IMR-90 (cell line): Measurements from ENCODE around the gene HPN. TPM values are rescaled to one million over a fixed set of nuclear protein-coding genes. Genes with fewer than 3 reads are reported as not detected.
A peak's percentile ranks its signal among the peaks of the same experiment; 100 is the strongest.

Source experiments
- ATAC-seq: fragments of 200-7000 bp; cut with Tn5 transposase; 2 replicates; pipeline ENCODE4 v1.9.1; 2020; ENCODE audit warnings: low read depth, mild to moderate bottlenecking, moderate library complexity
- BruUV-seq: library from RNA; stranded (reverse); fragments of 400-500 nt; replicated peaks from 2 replicates; lab custom pipeline; 2021; lab: Mats Ljungman, UMichigan
- CTCF ChIA-PET: fragments of 300-600 bp; formaldehyde crosslinking; extraction: SDS; loops from one replicate; lab custom pipeline; 2021; ENCODE audit warnings: antibody characterized with exemption; lab: Yijun Ruan, JAX
- POLR2A ChIA-PET: fragments of 300-600 bp; sonication (Branson Sonifier 250); formaldehyde crosslinking; loops from one replicate; lab custom pipeline; 2022; ENCODE audit warnings: antibody characterized with exemption; ENCODE audit not compliant: unreplicated experiment; lab: Charles Lee
- DNase-seq: peaks from one replicate; pipeline ENCODE4 v3.0.0; 2013
- H2AFZ ChIP-seq: replicated peaks from 2 replicates; pipeline ENCODE3; 2013; ENCODE audit warnings: low read length, mild to moderate bottlenecking; ENCODE audit not compliant: poor library complexity
- H2AK5ac ChIP-seq: 2 replicates; pipeline ENCODE4 v1.6.1; 2013; ENCODE audit warnings: low read depth, low read length, inconsistent platforms
- H2AK9ac ChIP-seq: replicated peaks from 2 replicates; pipeline ENCODE3; 2013; ENCODE audit warnings: mild to moderate bottlenecking, low read depth, low read length, moderate library complexity; ENCODE audit not compliant: poor library complexity
- H2BK120ac ChIP-seq: 2 replicates; pipeline ENCODE4 v1.6.1; 2013; ENCODE audit warnings: low read depth, low read length, inconsistent platforms
- H2BK15ac ChIP-seq: 3 replicates; pipeline ENCODE4 v1.6.1; 2013; ENCODE audit warnings: low read depth, low read length, inconsistent platforms
- H2BK20ac ChIP-seq: 2 replicates; pipeline ENCODE4 v1.6.1; 2013; ENCODE audit warnings: low read depth, mild to moderate bottlenecking, inconsistent platforms, low read length, moderate library complexity
- H2BK5ac ChIP-seq: 2 replicates; pipeline ENCODE4 v1.6.1; 2013; ENCODE audit warnings: mild to moderate bottlenecking, low read depth, low read length, inconsistent platforms; ENCODE audit not compliant: poor library complexity, severe bottlenecking
- H3K14ac ChIP-seq: replicated peaks from 2 replicates; pipeline ENCODE4 v1.6.1; 2013; ENCODE audit warnings: low read depth, low read length, inconsistent platforms
- H3K18ac ChIP-seq: 2 replicates; pipeline ENCODE4 v1.6.1; 2013; ENCODE audit warnings: low read depth, low read length, control low read depth
- H3K23ac ChIP-seq: 2 replicates; pipeline ENCODE4 v1.6.1; 2013; ENCODE audit warnings: low read depth, low read length, inconsistent platforms
- H3K27ac ChIP-seq: 2 replicates; pipeline ENCODE4 v1.5.1; 2013; ENCODE audit warnings: mild to moderate bottlenecking, control low read depth, low read length; ENCODE audit not compliant: insufficient read depth
- H3K27me3 ChIP-seq: 2 replicates; pipeline ENCODE4 v1.6.1; 2013; ENCODE audit warnings: low read length; ENCODE audit not compliant: control insufficient read depth, insufficient read depth
- H3K36me3 ChIP-seq: 2 replicates; pipeline ENCODE4 v1.6.1; 2013; ENCODE audit warnings: low read length, mixed read lengths; ENCODE audit not compliant: control insufficient read depth, insufficient read depth
- H3K4ac ChIP-seq: 2 replicates; pipeline ENCODE4 v1.6.1; 2013; ENCODE audit warnings: low read depth, low read length, inconsistent platforms
- H3K4me1 ChIP-seq: 2 replicates; pipeline ENCODE4 v1.6.1; 2013; ENCODE audit warnings: low read length, mixed read lengths; ENCODE audit not compliant: control insufficient read depth, insufficient read depth
- H3K4me2 ChIP-seq: 2 replicates; pipeline ENCODE4 v1.6.1; 2013; ENCODE audit warnings: low read depth, mild to moderate bottlenecking, control low read depth, low read length, moderate library complexity
- H3K4me3 ChIP-seq: 2 replicates; pipeline ENCODE4 v1.5.1; 2013; ENCODE audit warnings: low read depth, mild to moderate bottlenecking, control low read depth, low read length, moderate library complexity; ENCODE audit not compliant: insufficient read depth
- H3K56ac ChIP-seq: 2 replicates; pipeline ENCODE4 v1.6.1; 2013; ENCODE audit warnings: low read length, inconsistent platforms; ENCODE audit not compliant: insufficient read depth; ENCODE audit errors: extremely low read depth
- H3K79me1 ChIP-seq, 2 experiments: 2 replicates each; pipeline ENCODE4 v1.6.1; 2013; ENCODE audit warnings: low read length in 2 of 2, inconsistent platforms in 1 of 2, low read depth in 1 of 2
- H3K9ac ChIP-seq: 2 replicates; pipeline ENCODE4 v1.6.1; 2013; ENCODE audit warnings: low read depth, low read length, control low read depth
- H3K9me1 ChIP-seq: 2 replicates; pipeline ENCODE4 v1.6.1; 2013; ENCODE audit warnings: low read length, inconsistent platforms; ENCODE audit not compliant: insufficient read depth
- H3K9me3 ChIP-seq: 2 replicates; pipeline ENCODE4 v1.6.1; 2013; ENCODE audit warnings: low read length; ENCODE audit not compliant: control insufficient read depth, insufficient read depth
- H4K20me1 ChIP-seq: 2 replicates; pipeline ENCODE4 v1.6.1; 2013; ENCODE audit warnings: low read length, inconsistent platforms; ENCODE audit not compliant: insufficient read depth
- H4K5ac ChIP-seq: 2 replicates; pipeline ENCODE4 v1.6.1; 2013; ENCODE audit warnings: mild to moderate bottlenecking, low read depth, low read length, control low read depth
- H4K8ac ChIP-seq, 2 experiments: 2 replicates each; pipeline ENCODE4 v1.6.1; 2013; ENCODE audit warnings: low read depth in 2 of 2, low read length in 2 of 2, control low read depth in 1 of 2, inconsistent platforms in 1 of 2
- H4K91ac ChIP-seq: 2 replicates; pipeline ENCODE4 v1.6.1; 2013; ENCODE audit warnings: low read depth, low read length, inconsistent platforms; ENCODE audit not compliant: insufficient read depth
- BHLHE40 ChIP-seq: fragments of 150-350 bp; IDR thresholded peaks from 2 replicates; pipeline ENCODE4 v1.6.1; 2016; ENCODE audit warnings: mild to moderate bottlenecking, low read depth, low read length
- CEBPB ChIP-seq: IDR thresholded peaks from 2 replicates; pipeline ENCODE4 v1.6.1; 2012; ENCODE audit warnings: low read depth, low read length, improper control_type of control experiment
- CHD1 ChIP-seq: IDR thresholded peaks from 2 replicates; pipeline ENCODE4 v1.6.1; 2012; ENCODE audit warnings: low read depth, low read length, improper control_type of control experiment
- FOS ChIP-seq: fragments of 150-350 bp; IDR thresholded peaks from 2 replicates; pipeline ENCODE4 v1.6.1; 2016; ENCODE audit warnings: low read depth, low read length
- MAFK ChIP-seq: IDR thresholded peaks from 2 replicates; pipeline ENCODE4 v1.6.1; 2012; ENCODE audit warnings: low read depth, low read length, improper control_type of control experiment
- MAZ ChIP-seq: IDR thresholded peaks from 2 replicates; pipeline ENCODE4 v1.6.1; 2012; ENCODE audit warnings: low read depth, mild to moderate bottlenecking, low read length, improper control_type of control experiment, moderate library complexity, borderline replicate concordance
- MXI1 ChIP-seq: IDR thresholded peaks from 2 replicates; pipeline ENCODE4 v1.6.1; 2012; ENCODE audit warnings: low read depth, mild to moderate bottlenecking, low read length, moderate library complexity, borderline replicate concordance
- NFE2L2 ChIP-seq: fragments of 150-350 bp; IDR thresholded peaks from 2 replicates; pipeline ENCODE4 v1.6.1; 2016; ENCODE audit warnings: low read depth, mild to moderate bottlenecking, low read length
- POLR2A ChIP-seq: IDR thresholded peaks from 2 replicates; pipeline ENCODE4 v1.6.1; 2012; ENCODE audit warnings: mild to moderate bottlenecking, low read depth, low read length
- RAD21 ChIP-seq: IDR thresholded peaks from 2 replicates; pipeline ENCODE4 v1.6.1; 2012; ENCODE audit warnings: low read length, improper control_type of control experiment
- RCOR1 ChIP-seq: IDR thresholded peaks from 2 replicates; pipeline ENCODE4 v1.6.1; 2012; ENCODE audit warnings: mild to moderate bottlenecking, low read length, improper control_type of control experiment; ENCODE audit not compliant: insufficient replicate concordance
- RFX5 ChIP-seq: IDR thresholded peaks from 2 replicates; pipeline ENCODE4 v1.8.0; 2012; ENCODE audit warnings: low read depth, mild to moderate bottlenecking, low read length, moderate library complexity
- SMC3 ChIP-seq: fragments of 150-350 bp; IDR thresholded peaks from 2 replicates; pipeline ENCODE4 v1.6.1; 2016; ENCODE audit warnings: low read depth, mild to moderate bottlenecking, antibody characterized with exemption, low read length, moderate library complexity
- WGBS, 2 experiments: methylation state at CpG; one replicate each; pipeline versions ENCODE4 v1.1.5 to v1.1.7; 2013; ENCODE audit warnings: missing lambda C conversion rate in 2 of 2; ENCODE audit not compliant: insufficient read length in 1 of 2; ENCODE audit errors: extremely low coverage in 2 of 2; 5-methylcytosine and 5-hydroxymethylcytosine counted together
- dilution Hi-C: fragments of 300-500 bp; cut with HindIII; formaldehyde crosslinking; loops from one replicate; pipeline ENCODE4 v1.14.3; 2018; ENCODE audit warnings: low sequenced_read_pairs; ENCODE audit not compliant: unreplicated experiment
- in situ Hi-C: fragments of 300-500 bp; cut with MboI; formaldehyde crosslinking; loops from 3 replicates; pipeline ENCODE4 v1.14.3; 2019; ENCODE audit warnings: low sequenced_read_pairs, inconsistent platforms, mixed read lengths
- intact Hi-C: fragments of 100-400 bp; cut with micrococcal nuclease; formaldehyde crosslinking; loops from 2 replicates; pipeline ENCODE4 v1.10.0; 2022
- polyA plus RNA-seq, 3 experiments: library from polyadenylated mRNA; depleted of rRNA; stranded (reverse); fragments of >200 nt; gene quantifications; 2 replicates each; pipeline ENCODE4 v1.2.3, GENCODE V29; 2012; ENCODE audit warnings: low replicate concordance in 1 of 3
- total RNA-seq: library from RNA; depleted of rRNA; stranded (reverse); fragments of >200 nt; gene quantifications from 2 replicates; pipeline ENCODE4 v1.2.3, GENCODE V29; 2012
- TF ChIP-seq, protein P1 (sequence below): fragments of 150-350 bp; IDR thresholded peaks from 2 replicates; pipeline ENCODE4 v1.6.1; 2017; ENCODE audit warnings: mild to moderate bottlenecking, antibody characterized with exemption, low read length, low read depth
- TF ChIP-seq, protein P2 (sequence below): fragments of 150-350 bp; IDR thresholded peaks from 2 replicates; pipeline ENCODE4 v1.6.1; 2016; ENCODE audit warnings: low read depth, mild to moderate bottlenecking, low read length, moderate library complexity, borderline replicate concordance
- TF ChIP-seq, protein P3 (sequence below): conservative IDR thresholded peaks from 2 replicates; pipeline ENCODE4 v1.5.1; 2012; ENCODE audit warnings: mild to moderate bottlenecking, low read depth, low read length, improper control_type of control experiment

HPN gene
- total and polyA plus RNA-seq, 2 of the 4 experiments (the other 2 are of a cell fraction): not detected

DNA sequence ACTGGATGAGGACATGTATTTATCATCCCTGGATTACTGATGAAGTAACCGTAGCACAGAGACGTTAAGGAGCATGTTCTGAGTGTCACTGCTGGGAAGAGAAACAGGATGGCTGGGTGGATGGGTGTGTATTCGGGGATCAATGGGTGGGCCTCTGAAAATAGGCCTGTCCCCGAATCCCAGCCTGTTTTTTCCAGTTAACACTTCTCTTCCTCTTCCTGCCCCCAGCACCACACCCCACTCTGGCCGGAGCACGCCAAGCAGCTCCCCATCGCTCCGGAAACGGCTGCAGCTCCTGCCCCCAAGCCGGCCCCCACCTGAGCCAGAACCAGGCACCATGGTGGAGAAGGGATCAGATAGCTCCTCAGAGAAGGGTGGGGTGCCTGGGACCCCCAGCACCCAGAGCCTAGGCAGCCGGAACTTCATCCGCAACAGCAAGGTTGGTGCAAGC is 32.6 kb upstream of the HPN start:
- dilution Hi-C loops (no loop called here), in situ Hi-C loops (no loop called here), intact Hi-C loops (no loop called here)
- H2AK5ac ChIP-seq: no peak overlapping the region
- no peak overlapping the region for H2BK20ac ChIP-seq
- no peak overlapping the region for H3K18ac ChIP-seq
- no peak for TF ChIP-seq RCOR1
- TF ChIP-seq POLR2A: no peak
- no peak for TF ChIP-seq RFX5
- no peak for TF ChIP-seq MXI1
- no peak for TF ChIP-seq SMC3
- TF ChIP-seq FOS: no peak
- TF ChIP-seq, protein P1, sequence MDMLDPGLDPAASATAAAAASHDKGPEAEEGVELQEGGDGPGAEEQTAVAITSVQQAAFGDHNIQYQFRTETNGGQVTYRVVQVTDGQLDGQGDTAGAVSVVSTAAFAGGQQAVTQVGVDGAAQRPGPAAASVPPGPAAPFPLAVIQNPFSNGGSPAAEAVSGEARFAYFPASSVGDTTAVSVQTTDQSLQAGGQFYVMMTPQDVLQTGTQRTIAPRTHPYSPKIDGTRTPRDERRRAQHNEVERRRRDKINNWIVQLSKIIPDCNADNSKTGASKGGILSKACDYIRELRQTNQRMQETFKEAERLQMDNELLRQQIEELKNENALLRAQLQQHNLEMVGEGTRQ: no peak
- TF ChIP-seq CEBPB: no peak
- TF ChIP-seq RAD21: no peak
- TF ChIP-seq, protein P2, sequence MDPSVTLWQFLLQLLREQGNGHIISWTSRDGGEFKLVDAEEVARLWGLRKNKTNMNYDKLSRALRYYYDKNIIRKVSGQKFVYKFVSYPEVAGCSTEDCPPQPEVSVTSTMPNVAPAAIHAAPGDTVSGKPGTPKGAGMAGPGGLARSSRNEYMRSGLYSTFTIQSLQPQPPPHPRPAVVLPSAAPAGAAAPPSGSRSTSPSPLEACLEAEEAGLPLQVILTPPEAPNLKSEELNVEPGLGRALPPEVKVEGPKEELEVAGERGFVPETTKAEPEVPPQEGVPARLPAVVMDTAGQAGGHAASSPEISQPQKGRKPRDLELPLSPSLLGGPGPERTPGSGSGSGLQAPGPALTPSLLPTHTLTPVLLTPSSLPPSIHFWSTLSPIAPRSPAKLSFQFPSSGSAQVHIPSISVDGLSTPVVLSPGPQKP: no peak
- no peak for TF ChIP-seq NFE2L2
- TF ChIP-seq CHD1: no peak
- TF ChIP-seq MAFK: no peak
- TF ChIP-seq, protein P3, sequence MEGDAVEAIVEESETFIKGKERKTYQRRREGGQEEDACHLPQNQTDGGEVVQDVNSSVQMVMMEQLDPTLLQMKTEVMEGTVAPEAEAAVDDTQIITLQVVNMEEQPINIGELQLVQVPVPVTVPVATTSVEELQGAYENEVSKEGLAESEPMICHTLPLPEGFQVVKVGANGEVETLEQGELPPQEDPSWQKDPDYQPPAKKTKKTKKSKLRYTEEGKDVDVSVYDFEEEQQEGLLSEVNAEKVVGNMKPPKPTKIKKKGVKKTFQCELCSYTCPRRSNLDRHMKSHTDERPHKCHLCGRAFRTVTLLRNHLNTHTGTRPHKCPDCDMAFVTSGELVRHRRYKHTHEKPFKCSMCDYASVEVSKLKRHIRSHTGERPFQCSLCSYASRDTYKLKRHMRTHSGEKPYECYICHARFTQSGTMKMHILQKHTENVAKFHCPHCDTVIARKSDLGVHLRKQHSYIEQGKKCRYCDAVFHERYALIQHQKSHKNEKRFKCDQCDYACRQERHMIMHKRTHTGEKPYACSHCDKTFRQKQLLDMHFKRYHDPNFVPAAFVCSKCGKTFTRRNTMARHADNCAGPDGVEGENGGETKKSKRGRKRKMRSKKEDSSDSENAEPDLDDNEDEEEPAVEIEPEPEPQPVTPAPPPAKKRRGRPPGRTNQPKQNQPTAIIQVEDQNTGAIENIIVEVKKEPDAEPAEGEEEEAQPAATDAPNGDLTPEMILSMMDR: no peak
- TF ChIP-seq MAZ: no peak
- no peak for TF ChIP-seq BHLHE40
- ATAC-seq (no peak), DNase-seq (no peak)
- H3K36me3 ChIP-seq: peaks cover 45% of the 10 kb centered on the region
- no peak overlapping the region for H2BK15ac ChIP-seq
- H3K4me2 ChIP-seq: no peak overlapping the region
- CTCF ChIA-PET: no interaction called here
- H3K79me1 ChIP-seq: peaks cover 16 to 72% of the 10 kb centered on the region in 2 experiments
- no peak overlapping the region for H3K4ac ChIP-seq
- no peak overlapping the region for H3K4me3 ChIP-seq
- no peak overlapping the region for H3K23ac ChIP-seq
- H3K56ac ChIP-seq: no peak overlapping the region
- H3K4me1 ChIP-seq: peaks cover 9% of the 10 kb centered on the region
- no peak overlapping the region for H2BK5ac ChIP-seq
- no peak overlapping the region for H3K27ac ChIP-seq
- no peak overlapping the region for H2BK120ac ChIP-seq
- H2AK9ac ChIP-seq: peak overlapping the region; percentile 82
- H4K5ac ChIP-seq: no peak overlapping the region
- no peaks in the 10 kb centered on the region for H3K9me3 ChIP-seq
- BruUV-seq: no TSS peak
- POLR2A ChIA-PET: no interaction called here
- peaks cover 17% of the 10 kb centered on the region for H3K9me1 ChIP-seq
- no peak overlapping the region for H2AFZ ChIP-seq
- no peak overlapping the region for H4K91ac ChIP-seq
- no peak overlapping the region for H3K9ac ChIP-seq
- H3K27me3 ChIP-seq: no peaks in the 10 kb centered on the region
- H4K8ac ChIP-seq: no peak overlapping the region
- no peak overlapping the region for H3K14ac ChIP-seq
- WGBS, 2 experiments: 100% methylated on average over 1 of the region's 12 CpGs; no CpG with 5 or more reads in 1 of the 2 experiments
- peaks cover 41% of the 10 kb centered on the region for H4K20me1 ChIP-seq
